Endothelial cell of umbilical vein (primary cell): ENCODE results near the gene KRT78. TPM values are rescaled to one million over a fixed set of nuclear protein-coding genes. Genes with fewer than 3 reads are reported as not detected.

Experiments used
- BruUV-seq: library from RNA; stranded (reverse); fragments of 400-500 nt; replicated peaks from 2 replicates; lab custom pipeline; 2021; lab: Mats Ljungman, UMichigan
- CTCF ChIA-PET: fragments of 300-600, 350-600 bp; sonication (Branson Sonifier 250); formaldehyde crosslinking; loops from one replicate; lab custom pipeline; 2021; ENCODE audit warnings: antibody characterized with exemption, inconsistent platforms; lab: Charles Lee
- POLR2A ChIA-PET: fragments of 300-600, 350-600 bp; sonication (Branson Sonifier 250); formaldehyde crosslinking; loops from one replicate; lab custom pipeline; 2021; ENCODE audit warnings: antibody characterized with exemption, inconsistent platforms; lab: Charles Lee
- DNase-seq: peaks from one replicate; pipeline ENCODE4 v3.0.0-alpha.2; 2011; ENCODE audit warnings: low read depth, low spot score
- FAIRE-seq: peaks from 2 replicates; lab custom pipeline; 2011; peaks lifted over from hg19 to GRCh38; lab: Jason Lieb, UNC
- H2AFZ ChIP-seq: 2 replicates; pipeline ENCODE4 v1.6.0; 2012; ENCODE audit warnings: low read depth, low read length, control low read depth, inconsistent platforms
- H3K27ac ChIP-seq: 2 replicates; pipeline ENCODE4 v1.5.1; 2011; ENCODE audit warnings: low read depth, mild to moderate bottlenecking, control low read depth, low read length, moderate library complexity; ENCODE audit not compliant: insufficient read depth
- H3K27me3 ChIP-seq, 2 experiments: 2 replicates each; pipeline versions ENCODE4 v1.6.0 to v1.6.1; 2011; ENCODE audit warnings: low read length in 2 of 2, mixed read lengths in 1 of 2; ENCODE audit not compliant: control insufficient read depth in 2 of 2, insufficient read depth in 2 of 2
- H3K36me3 ChIP-seq, 2 experiments: 2 replicates in 1 of 2; 3 replicates in 1 of 2; pipeline ENCODE4 v1.5.1; 2011; ENCODE audit warnings: low read length in 2 of 2, mild to moderate bottlenecking in 1 of 2, moderate library complexity in 1 of 2; ENCODE audit not compliant: control insufficient read depth in 2 of 2, insufficient read depth in 2 of 2; ENCODE audit errors: extremely low read depth in 1 of 2
- H3K4me1 ChIP-seq: 3 replicates; pipeline ENCODE4 v1.5.1; 2011; ENCODE audit warnings: mild to moderate bottlenecking, low read length; ENCODE audit not compliant: control insufficient read depth, insufficient read depth; ENCODE audit errors: extremely low read depth
- H3K4me2 ChIP-seq: 2 replicates; pipeline ENCODE4 v1.6.1; 2011; ENCODE audit warnings: low read length, control low read depth, mixed read lengths; ENCODE audit not compliant: insufficient read depth
- H3K4me3 ChIP-seq, 3 experiments: fragments of 200-600 bp in 1 of 3; sonication (generic), shearing (Covaris generic) in 1 of 3; replicated peaks in 1 of 3; 2 replicates each; pipeline ENCODE4 v1.5.1; 2011 to 2016; ENCODE audit warnings: control low read depth in 3 of 3, low read length in 3 of 3, mild to moderate bottlenecking in 2 of 3, inconsistent platforms in 1 of 3, low read depth in 1 of 3, moderate library complexity in 1 of 3; ENCODE audit not compliant: insufficient read depth in 1 of 3
- H3K79me2 ChIP-seq: 2 replicates; pipeline ENCODE4 v1.6.0; 2012; ENCODE audit warnings: low read length, inconsistent platforms; ENCODE audit not compliant: control insufficient read depth, insufficient read depth
- H3K9ac ChIP-seq: replicated peaks from 2 replicates; pipeline ENCODE3; 2011; ENCODE audit warnings: low read length, control low read depth; ENCODE audit not compliant: insufficient read depth; ENCODE audit errors: extremely low read depth
- H3K9me1 ChIP-seq: replicated peaks from 3 replicates; pipeline ENCODE4 v1.6.0; 2011; ENCODE audit warnings: mild to moderate bottlenecking, low read length; ENCODE audit not compliant: control insufficient read depth, insufficient read depth; ENCODE audit errors: extremely low read depth
- H3K9me3 ChIP-seq: replicated peaks from 2 replicates; pipeline ENCODE4 v1.5.1; 2012; ENCODE audit warnings: low read length, inconsistent platforms; ENCODE audit not compliant: control insufficient read depth, insufficient read depth
- H4K20me1 ChIP-seq: replicated peaks from 2 replicates; pipeline ENCODE3; 2011; ENCODE audit warnings: mild to moderate bottlenecking, low read length; ENCODE audit not compliant: control insufficient read depth, insufficient read depth; ENCODE audit errors: extremely low read depth
- EZH2 ChIP-seq: IDR thresholded peaks from 2 replicates; pipeline ENCODE4 v1.6.1; 2012; ENCODE audit warnings: borderline replicate concordance, low read depth, mild to moderate bottlenecking, moderate library complexity, low read length, inconsistent platforms; ENCODE audit not compliant: severe bottlenecking
- FOS ChIP-seq: IDR thresholded peaks from 2 replicates; pipeline ENCODE4 v1.6.1; 2011; ENCODE audit warnings: mild to moderate bottlenecking, low read length, moderate library complexity, borderline replicate concordance; ENCODE audit not compliant: insufficient read depth
- GATA2 ChIP-seq: IDR thresholded peaks from 2 replicates; pipeline ENCODE4 v1.7.0; 2011; ENCODE audit warnings: low read depth, mild to moderate bottlenecking, moderate library complexity, mixed read lengths, low read length; ENCODE audit not compliant: insufficient read length, insufficient read depth
- JUN ChIP-seq: IDR thresholded peaks from 2 replicates; pipeline ENCODE4 v1.6.1; 2011; ENCODE audit warnings: borderline replicate concordance, low read depth; ENCODE audit not compliant: insufficient read length, insufficient read depth
- MYC ChIP-seq: IDR thresholded peaks from one replicate; pipeline ENCODE4 v1.6.1; 2011; ENCODE audit warnings: mild to moderate bottlenecking, low read depth, low read length
- POLR2A ChIP-seq: IDR thresholded peaks from 2 replicates; pipeline ENCODE4 v1.6.1; 2012; ENCODE audit warnings: low read depth, mild to moderate bottlenecking, control low read depth, low read length
- POLR2AphosphoS5 ChIP-seq: IDR thresholded peaks from 2 replicates; pipeline ENCODE4 v1.6.1; 2012; ENCODE audit warnings: low read depth, mild to moderate bottlenecking, control low read depth, low read length, moderate library complexity; ENCODE audit not compliant: insufficient read depth
- dilution Hi-C: fragments of 300-500 bp; cut with MboI; formaldehyde crosslinking; loops from one replicate; pipeline ENCODE4 v1.15.0; 2019; ENCODE audit warnings: low sequenced_read_pairs; ENCODE audit not compliant: extremely low pct_ligation_motif_present
- intact Hi-C: fragments of 100-400 bp; cut with micrococcal nuclease; formaldehyde crosslinking; loops from one replicate; pipeline ENCODE4 v1.10.0; 2022
- polyA plus RNA-seq, 4 experiments: library from polyadenylated mRNA; depleted of rRNA in 3 of 4; stranded (reverse) in 3 of 4; unstranded in 1 of 4; fragments of >200 nt; gene quantifications; 2 replicates each; pipeline versions ENCODE4 v1.2.1 to v1.2.3, GENCODE V29; 2011 to 2012; ENCODE audit warnings: missing spikeins in 1 of 4
- total RNA-seq: library from RNA; stranded (reverse); gene quantifications from 2 replicates; pipeline ENCODE4 v1.2.3, GENCODE V29; 2021
- TF ChIP-seq, protein P1 (sequence below): IDR thresholded peaks from 2 replicates; pipeline ENCODE4 v1.6.1; 2011; ENCODE audit not compliant: insufficient read depth, insufficient read length
- TF ChIP-seq, protein P2 (sequence below), 2 donors: IDR thresholded peaks; 1 replicate in 1 of 2; 2 replicates in 1 of 2; pipeline ENCODE4 v1.5.1; 2011; ENCODE audit warnings: low read length in 2 of 2, mild to moderate bottlenecking in 2 of 2, moderate library complexity in 2 of 2, control low read depth in 1 of 2, inconsistent platforms in 1 of 2, low read depth in 1 of 2; ENCODE audit not compliant: insufficient read depth in 1 of 2; ENCODE audit errors: extremely low read depth in 1 of 2

The KRT78 gene
- total and polyA plus RNA-seq, 2 donors (not counting 3 experiments of a cell fraction or from before 2014, with no cell fraction given) = not detected

DNA sequence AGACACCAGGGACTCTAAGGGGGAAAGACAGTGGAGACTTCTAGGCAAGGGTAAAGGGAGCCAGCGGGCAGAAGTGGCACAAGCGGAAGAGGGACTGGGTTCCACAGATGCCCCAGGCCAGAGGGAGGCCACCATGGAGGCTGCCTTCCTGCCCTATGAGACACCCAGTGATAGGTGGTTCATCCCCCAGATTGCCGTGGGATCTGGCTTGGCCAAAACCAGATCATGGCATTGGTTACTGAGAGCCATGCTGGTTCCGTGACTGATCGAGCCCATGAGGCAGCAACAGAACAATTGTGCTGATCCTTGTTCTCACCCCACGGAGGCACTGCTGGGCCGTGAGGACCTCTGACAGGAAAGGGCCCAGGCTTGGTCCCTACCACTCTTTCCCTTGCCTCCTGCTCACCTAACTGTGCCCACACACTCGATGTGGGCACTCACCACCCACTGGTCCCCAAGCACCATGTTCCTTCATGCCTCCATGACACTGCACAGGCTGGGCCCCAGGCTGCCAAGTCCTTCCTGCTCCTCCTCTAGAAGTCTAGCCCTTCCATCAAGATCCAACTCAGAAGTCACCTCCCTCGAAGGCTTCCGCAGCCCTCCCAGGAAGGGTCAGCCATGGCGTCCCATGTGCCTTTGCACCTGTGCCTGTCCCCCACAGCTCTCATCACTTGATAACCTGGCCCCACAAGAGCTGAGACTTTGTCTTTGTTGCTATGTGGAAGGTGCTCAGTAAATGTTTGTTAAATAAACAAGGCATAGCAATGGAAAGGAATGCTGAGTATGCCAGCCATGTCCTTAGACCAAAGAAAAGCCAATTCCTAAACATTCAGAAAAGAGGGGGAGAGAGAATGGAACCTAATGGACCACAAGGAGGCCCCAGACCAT lies 21.9 kb downstream of the KRT78 start:
- ChIA-PET CTCF (no interaction called here), POLR2A (no interaction called here)
- dilution Hi-C loops = no loop called here
- TF ChIP-seq MYC (no peak), POLR2A (no peak), GATA2 (no peak), POLR2AphosphoS5 (no peak)
- TF ChIP-seq, protein P1, sequence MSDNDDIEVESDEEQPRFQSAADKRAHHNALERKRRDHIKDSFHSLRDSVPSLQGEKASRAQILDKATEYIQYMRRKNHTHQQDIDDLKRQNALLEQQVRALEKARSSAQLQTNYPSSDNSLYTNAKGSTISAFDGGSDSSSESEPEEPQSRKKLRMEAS = no peak
- H3K9me3 ChIP-seq = no peaks in the 10 kb centered on the region
- peaks cover 2 to 3% of the 10 kb centered on the region in 2 experiments for H3K27me3 ChIP-seq
- H3K9me1 ChIP-seq = no peaks in the 10 kb centered on the region
- H4K20me1 ChIP-seq = no peaks in the 10 kb centered on the region
- H3K4me1 ChIP-seq = no peaks in the 10 kb centered on the region
- intact Hi-C loops = no loop called here
- H3K9ac ChIP-seq = no peak overlapping the region
- H3K27ac ChIP-seq = no peak overlapping the region
- BruUV-seq = no TSS peak
- DNase-seq = no peak
- no peaks in the 10 kb centered on the region for H3K79me2 ChIP-seq
- no peak overlapping the region for H3K4me3 ChIP-seq
- no peak for FAIRE-seq
- H2AFZ ChIP-seq = no peak overlapping the region
- no peak overlapping the region for H3K4me2 ChIP-seq
- H3K36me3 ChIP-seq = no peaks in the 10 kb centered on the region

DNA sequence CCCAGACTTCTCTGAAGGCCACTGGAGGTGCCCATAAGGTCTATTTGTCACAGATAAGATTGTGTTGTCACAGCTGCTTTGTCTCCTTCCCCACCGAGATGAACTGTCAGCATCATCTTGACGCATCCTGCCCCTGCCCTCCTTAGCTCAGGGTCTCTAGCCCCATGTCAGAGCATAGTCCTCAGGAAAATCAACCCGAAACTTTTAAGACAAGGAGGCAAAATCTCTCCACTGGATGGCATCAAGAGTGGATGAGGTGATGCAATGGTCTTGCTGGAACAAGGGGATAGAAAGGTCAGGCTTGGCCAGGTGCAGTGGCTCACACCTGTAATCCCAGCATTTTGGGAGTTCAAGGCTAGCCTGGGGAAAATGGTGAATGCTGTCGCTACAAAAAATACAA lies 22.8 kb downstream of the KRT78 start:
- BruUV-seq = no TSS peak
- intact Hi-C loops (no loop called here), dilution Hi-C loops (no loop called here)
- H2AFZ ChIP-seq = no peak overlapping the region
- H3K4me2 ChIP-seq = no peak overlapping the region
- no peak for TF ChIP-seq MYC
- TF ChIP-seq, protein P1 = no peak
- TF ChIP-seq FOS = no peak
- TF ChIP-seq JUN = no peak
- no peak for TF ChIP-seq EZH2
- TF ChIP-seq, protein P2, sequence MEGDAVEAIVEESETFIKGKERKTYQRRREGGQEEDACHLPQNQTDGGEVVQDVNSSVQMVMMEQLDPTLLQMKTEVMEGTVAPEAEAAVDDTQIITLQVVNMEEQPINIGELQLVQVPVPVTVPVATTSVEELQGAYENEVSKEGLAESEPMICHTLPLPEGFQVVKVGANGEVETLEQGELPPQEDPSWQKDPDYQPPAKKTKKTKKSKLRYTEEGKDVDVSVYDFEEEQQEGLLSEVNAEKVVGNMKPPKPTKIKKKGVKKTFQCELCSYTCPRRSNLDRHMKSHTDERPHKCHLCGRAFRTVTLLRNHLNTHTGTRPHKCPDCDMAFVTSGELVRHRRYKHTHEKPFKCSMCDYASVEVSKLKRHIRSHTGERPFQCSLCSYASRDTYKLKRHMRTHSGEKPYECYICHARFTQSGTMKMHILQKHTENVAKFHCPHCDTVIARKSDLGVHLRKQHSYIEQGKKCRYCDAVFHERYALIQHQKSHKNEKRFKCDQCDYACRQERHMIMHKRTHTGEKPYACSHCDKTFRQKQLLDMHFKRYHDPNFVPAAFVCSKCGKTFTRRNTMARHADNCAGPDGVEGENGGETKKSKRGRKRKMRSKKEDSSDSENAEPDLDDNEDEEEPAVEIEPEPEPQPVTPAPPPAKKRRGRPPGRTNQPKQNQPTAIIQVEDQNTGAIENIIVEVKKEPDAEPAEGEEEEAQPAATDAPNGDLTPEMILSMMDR (IDR thresholded peaks at IDR 0.05; ENCODE audit: extremely low read depth in 1 of 2, insufficient read depth in 1 of 2, low read depth in 1 of 2, low read length in 2 of 2) = no peak
- no peak for TF ChIP-seq GATA2
- no peak for TF ChIP-seq POLR2A
- no peak for TF ChIP-seq POLR2AphosphoS5
- H3K27ac ChIP-seq = no peak overlapping the region
- H3K36me3 ChIP-seq = no peaks in the 10 kb centered on the region
- H3K9me1 ChIP-seq = no peaks in the 10 kb centered on the region
- H3K79me2 ChIP-seq = no peaks in the 10 kb centered on the region
- H3K27me3 ChIP-seq = peaks cover 2 to 3% of the 10 kb centered on the region in 2 experiments
- H3K9ac ChIP-seq = no peak overlapping the region
- no peaks in the 10 kb centered on the region for H3K4me1 ChIP-seq
- POLR2A ChIA-PET = no interaction called here
- CTCF ChIA-PET = interaction anchor here (0.8 kb wide), 1 partner anchor 48 kb away, joined by 3 read pairs; no protein-coding TSS in a partner anchor
- H3K9me3 ChIP-seq = no peaks in the 10 kb centered on the region
- DNase-seq = no peak
- no peak overlapping the region for H3K4me3 ChIP-seq
- H4K20me1 ChIP-seq = no peaks in the 10 kb centered on the region
- no peak for FAIRE-seq
